GM19395 (cell line): Measurements from ENCODE around the gene CD44.

Source experiments
- ATAC-seq: cut with Tn5 transposase; IDR thresholded peaks from one replicate; pipeline ENCODE4 v1.9.1; 2021; ENCODE audit warnings: mild to moderate bottlenecking, moderate library complexity; ENCODE audit not compliant: unreplicated experiment

Gene CD44

DNA sequence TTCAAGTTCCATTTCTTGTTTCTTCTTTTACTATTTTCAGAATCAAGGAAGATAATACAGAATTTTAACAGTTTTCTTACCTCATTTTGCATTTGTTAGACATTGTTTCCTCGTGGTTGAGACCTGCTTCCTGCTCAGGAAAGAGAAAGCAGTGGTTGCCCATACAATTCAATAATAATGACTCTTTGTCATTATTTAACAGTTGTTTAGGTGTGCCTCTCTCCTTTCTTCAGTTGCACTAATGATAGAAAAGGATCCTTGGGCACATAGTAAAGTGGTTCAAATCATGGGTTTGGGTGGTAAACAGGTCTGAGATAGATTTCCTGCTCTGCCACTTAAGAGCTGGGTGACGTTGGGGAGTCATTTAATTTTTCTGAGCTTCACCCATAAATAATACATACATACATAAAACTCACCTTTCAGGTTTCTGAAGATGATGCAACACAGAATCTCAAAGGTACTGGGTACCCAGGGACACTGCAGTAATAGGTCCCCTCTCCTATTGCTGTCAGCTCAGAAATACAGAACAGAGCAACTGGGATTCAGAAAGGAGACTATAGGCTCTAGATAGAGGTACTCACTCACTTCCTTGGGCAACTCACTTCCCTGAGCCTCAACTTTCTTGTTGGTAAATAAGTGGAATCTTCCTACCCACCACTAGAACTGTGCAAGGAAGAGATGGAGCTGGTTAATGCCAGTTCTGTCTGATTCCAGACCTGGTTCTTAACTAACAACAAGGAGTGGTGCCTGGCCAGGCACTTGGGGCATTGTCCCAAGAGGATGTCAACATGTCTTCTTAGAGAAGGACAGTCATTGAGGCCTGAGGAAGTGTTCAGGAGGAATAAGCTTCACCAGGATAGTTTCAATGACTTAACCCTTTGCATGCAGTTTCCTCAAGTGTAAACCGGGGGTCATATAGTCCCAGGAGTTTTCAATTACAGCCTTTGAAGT lies 34.9 kb downstream of the CD44 start:
- no peak for ATAC-seq

- no peak for ATAC-seq
These were observed 35.7 kb downstream of the CD44 start for GRCh38 chr11:35174666-35175065.

GRCh38 chr11:35177370-35177769 lies 38.4 kb downstream of the CD44 start:
- ATAC-seq: no peak

- ATAC-seq: no peak
These were observed 39.3 kb downstream of the CD44 start for GRCh38 chr11:35178067-35178805.

GRCh38 chr11:35178873-35179272 lies 39.9 kb downstream of the CD44 start:
- no peak for ATAC-seq

DNA sequence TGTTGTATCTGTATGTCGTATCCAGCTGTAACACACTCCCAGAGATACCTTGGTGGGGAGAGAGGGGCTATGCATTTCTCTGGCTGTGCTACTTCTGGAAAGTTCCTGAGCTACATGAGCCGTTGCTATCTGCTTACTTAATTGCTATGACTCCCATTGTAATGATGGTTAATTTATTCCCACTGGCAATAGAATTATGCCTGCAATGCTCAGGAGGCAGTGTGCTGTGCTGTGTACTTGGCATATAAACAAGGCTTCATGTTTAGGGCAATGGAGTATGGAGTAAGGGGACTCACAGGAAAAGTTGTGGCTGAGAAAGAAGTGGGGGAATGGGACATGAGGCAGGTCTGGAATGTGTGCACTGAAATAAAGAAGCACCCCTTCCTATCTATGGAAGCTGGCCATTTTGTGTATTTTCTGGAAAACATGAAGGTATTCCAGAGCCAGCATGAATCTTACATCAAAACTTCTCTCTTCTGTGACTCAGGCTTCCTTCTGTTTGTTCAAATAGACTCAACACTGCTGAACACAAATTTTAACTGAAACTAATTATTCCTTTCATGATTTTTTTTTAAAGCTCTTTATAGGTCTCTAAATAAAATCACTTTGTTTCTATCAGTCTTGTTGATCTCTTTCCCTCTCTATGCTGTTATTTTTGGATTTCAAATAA lies 40.6 kb downstream of the CD44 start:
- no peak for ATAC-seq

GRCh38 chr11:35180317-35181233 lies 41.6 kb downstream of the CD44 start:
- no peak for ATAC-seq

DNA sequence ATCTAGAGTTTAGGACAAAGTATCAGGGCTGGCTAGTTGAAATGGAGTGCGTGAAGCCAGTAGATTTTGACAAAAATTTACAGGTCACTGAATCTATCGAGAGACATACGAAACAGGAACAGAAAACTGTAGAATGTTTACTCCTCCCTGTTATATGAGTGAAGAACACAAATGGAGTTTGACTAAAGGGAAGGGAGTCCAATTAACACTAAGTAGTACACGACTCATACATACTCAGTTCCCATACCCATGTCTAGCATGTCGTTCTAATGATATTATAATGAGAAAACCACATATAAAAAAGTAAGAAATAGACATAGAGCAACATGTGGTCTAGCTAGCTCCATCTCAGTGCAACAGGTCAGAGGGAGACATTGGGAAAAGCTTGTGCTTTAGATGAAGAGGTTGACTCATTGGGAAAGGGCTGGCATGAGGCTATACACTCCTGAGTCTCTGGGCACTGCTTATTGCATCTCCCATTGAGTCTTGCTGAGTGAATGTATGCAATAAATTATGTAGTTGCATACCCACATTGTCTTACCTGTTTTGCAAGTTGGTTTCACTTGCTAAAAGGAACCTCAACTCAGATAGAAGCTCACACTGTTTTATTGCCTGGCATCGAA lies 43.5 kb downstream of the CD44 start:
- peak; percentile 87 for ATAC-seq

- no peak for ATAC-seq
These were observed 44.5 kb downstream of the CD44 start for GRCh38 chr11:35183326-35183925.

DNA sequence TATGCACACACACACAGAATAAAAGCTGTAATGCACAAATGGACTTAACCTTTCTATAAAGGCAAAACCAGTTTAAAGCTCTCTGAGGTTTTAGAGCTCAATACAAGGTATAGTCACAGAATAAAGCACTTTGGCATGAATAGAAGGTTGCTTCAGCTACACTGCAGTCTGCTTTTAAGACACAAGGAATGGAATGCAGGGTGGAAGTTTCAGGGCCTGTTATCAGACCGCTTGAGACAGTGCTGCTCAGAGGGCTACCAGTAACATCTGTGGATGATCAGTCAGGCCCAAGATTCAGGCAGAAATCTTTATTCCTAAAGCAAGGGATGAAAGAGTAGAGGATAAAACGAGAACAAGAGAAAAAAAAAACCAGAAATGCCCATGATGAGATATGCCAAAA lies 46.7 kb downstream of the CD44 start:
- ATAC-seq: no peak

DNA sequence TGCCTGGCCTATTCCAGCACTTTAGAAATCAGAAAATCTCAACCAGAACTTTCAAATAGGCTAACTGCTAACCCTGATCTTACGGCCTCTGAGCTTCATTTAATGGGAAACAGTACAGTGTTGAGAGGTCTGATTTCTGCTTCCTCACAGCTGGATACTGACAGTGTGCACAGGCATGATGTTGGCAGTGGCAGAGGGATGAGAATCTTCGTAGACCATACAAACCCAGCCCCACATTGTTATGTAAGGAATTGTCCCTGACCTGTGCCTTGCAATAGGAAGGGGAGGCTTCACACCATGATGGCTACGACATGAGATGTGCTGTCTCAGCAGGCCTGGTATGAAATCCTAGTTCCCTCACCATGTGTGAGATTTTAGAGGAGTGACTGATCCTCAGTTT lies 49.0 kb downstream of the CD44 start:
- ATAC-seq: no peak

GRCh38 chr11:35190804-35191348 lies 51.9 kb downstream of the CD44 start:
- ATAC-seq: no peak

DNA sequence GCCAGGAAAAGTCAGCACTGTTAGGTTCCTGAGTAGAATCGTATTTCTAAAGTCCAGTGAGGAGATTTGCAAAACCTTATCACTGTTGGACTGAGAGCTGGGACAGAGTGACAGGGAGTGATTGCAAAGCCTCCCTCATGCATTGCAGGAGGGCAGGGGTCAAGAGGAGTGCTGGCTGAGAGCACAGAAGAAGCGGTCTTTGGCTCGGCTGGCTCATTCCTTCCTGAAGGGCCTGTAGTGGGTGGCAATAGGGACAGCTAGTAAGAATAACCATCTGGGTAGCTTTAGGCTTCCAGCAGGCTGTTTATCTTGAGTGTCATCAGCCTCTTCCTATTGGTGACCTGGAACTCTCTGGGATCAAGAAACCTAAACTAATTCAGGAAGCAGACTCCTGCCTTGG lies 53.4 kb downstream of the CD44 start:
- ATAC-seq: no peak

- ATAC-seq: no peak
These were observed 54.8 kb downstream of the CD44 start for GRCh38 chr11:35193767-35194166.

- ATAC-seq: no peak
These were observed 58.3 kb downstream of the CD44 start for GRCh38 chr11:35197292-35197691.

DNA sequence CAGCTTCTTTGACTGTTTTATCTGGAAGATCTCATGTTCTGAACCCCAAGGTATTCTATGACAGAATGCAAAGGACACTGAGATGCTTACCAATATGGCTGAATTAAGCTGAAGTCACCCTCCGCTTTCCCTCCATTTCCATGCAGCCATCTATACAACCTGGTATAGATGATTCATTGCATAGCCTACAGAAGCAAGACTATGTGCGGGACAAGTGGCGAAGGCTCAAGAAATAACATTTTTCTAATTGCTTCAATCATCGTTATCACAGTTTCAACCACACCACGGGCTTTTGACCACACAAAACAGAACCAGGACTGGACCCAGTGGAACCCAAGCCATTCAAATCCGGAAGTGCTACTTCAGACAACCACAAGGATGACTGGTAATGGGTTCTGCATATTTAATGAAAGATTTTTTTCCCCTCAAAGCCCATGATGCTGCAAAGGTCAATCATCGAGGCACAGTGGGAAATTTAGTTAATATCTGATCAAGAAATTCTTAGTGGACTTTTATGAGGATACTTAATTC lies 61.9 kb downstream of the CD44 start:
- no peak for ATAC-seq

GRCh38 chr11:35204614-35205013 lies 65.6 kb downstream of the CD44 start:
- no peak for ATAC-seq

DNA sequence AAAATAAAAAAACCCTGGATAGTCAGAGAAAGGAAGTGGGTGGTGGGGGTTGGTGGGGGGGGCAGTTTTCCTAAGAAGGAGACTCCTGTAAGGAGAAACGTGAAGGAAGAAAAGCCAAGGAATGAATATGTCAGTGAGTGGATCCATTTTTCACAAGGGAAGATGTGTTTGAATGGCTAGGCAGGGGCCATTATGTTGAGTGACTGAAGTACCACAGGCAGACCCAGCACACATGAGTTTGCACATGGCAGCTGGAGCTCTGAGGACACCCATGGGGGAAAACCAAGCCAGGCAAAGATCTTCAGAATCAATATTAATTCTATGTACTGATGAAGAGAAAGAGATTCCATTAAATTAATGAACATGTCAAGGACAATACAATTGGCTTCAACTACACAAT lies 67.6 kb downstream of the CD44 start:
- ATAC-seq: no peak
